ENCODE measurements around the gene KANSL1.

Gene KANSL1

GRCh38 chr17:46099865-46100264 lies 93.4 kb downstream of the KANSL1 start:
- no peak for TF ChIP-seq ZNF565 (CRISPR knock-in tag; conservative IDR thresholded peaks at IDR 0.05; ENCODE audit: low read depth)
- ATAC-seq, result no peak

GRCh38 chr17:46097497-46097896 lies 95.7 kb downstream of the KANSL1 start:
- no peak for TF ChIP-seq TOX (CRISPR knock-in tag; IDR thresholded peaks at IDR 0.05; ENCODE audit: borderline replicate concordance)
- no peak for TF ChIP-seq CSDC2 (CRISPR knock-in tag; IDR thresholded peaks at IDR 0.05)
- no peak for TF ChIP-seq BACH2 (CRISPR knock-in tag; IDR thresholded peaks at IDR 0.05; ENCODE audit: borderline replicate concordance)
- no peak for TF ChIP-seq TSHZ2 (CRISPR knock-in tag; IDR thresholded peaks at IDR 0.05)
- no peak for TF ChIP-seq OSR1 (CRISPR knock-in tag; IDR thresholded peaks at IDR 0.05)
- TF ChIP-seq ZNF8 (CRISPR knock-in tag; IDR thresholded peaks at IDR 0.05), result no peak
- no peak for TF ChIP-seq GLIS3 (CRISPR knock-in tag; IDR thresholded peaks at IDR 0.05)
- TF ChIP-seq RARB (CRISPR knock-in tag; IDR thresholded peaks at IDR 0.05), result no peak
- TF ChIP-seq, protein P1, sequence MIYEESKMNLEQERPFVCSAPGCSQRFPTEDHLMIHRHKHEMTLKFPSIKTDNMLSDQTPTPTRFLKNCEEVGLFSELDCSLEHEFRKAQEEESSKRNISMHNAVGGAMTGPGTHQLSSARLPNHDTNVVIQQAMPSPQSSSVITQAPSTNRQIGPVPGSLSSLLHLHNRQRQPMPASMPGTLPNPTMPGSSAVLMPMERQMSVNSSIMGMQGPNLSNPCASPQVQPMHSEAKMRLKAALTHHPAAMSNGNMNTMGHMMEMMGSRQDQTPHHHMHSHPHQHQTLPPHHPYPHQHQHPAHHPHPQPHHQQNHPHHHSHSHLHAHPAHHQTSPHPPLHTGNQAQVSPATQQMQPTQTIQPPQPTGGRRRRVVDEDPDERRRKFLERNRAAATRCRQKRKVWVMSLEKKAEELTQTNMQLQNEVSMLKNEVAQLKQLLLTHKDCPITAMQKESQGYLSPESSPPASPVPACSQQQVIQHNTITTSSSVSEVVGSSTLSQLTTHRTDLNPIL (CRISPR knock-in tag; IDR thresholded peaks at IDR 0.05; ENCODE audit: low read depth), result no peak
- TF ChIP-seq ESRRG (CRISPR knock-in tag; IDR thresholded peaks at IDR 0.05), result no peak
- TF ChIP-seq, protein P2, sequence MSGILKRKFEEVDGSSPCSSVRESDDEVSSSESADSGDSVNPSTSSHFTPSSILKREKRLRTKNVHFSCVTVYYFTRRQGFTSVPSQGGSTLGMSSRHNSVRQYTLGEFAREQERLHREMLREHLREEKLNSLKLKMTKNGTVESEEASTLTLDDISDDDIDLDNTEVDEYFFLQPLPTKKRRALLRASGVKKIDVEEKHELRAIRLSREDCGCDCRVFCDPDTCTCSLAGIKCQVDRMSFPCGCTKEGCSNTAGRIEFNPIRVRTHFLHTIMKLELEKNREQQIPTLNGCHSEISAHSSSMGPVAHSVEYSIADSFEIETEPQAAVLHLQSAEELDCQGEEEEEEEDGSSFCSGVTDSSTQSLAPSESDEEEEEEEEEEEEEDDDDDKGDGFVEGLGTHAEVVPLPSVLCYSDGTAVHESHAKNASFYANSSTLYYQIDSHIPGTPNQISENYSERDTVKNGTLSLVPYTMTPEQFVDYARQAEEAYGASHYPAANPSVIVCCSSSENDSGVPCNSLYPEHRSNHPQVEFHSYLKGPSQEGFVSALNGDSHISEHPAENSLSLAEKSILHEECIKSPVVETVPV (CRISPR knock-in tag; IDR thresholded peaks at IDR 0.05), result no peak
- no peak for TF ChIP-seq PPARA (CRISPR knock-in tag; IDR thresholded peaks at IDR 0.05; ENCODE audit: borderline replicate concordance)
- no peak for ATAC-seq

DNA sequence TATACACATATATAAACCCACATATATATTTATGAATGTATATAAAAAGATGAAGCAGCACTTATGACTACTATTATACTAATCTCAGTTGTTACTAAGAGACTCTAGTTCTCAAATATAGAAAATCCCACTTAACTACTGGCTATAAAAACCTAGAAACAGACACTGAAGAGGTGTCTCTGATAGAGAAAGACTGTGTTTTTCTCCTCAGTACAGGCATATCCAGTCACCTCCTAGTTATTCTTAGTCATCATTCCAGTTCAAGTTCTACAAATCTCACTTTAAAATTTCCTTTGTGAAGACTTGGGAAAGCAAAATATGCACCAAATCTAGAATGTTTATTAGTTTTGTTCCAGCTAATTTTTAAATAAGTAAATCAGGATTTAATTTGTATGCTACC lies 100.2 kb downstream of the KANSL1 start:
- ATAC-seq, result peak; percentile 49; the same call in 2 of the 3 replicates
- TF ChIP-seq BACH2 (CRISPR knock-in tag; IDR thresholded peaks at IDR 0.05; ENCODE audit: borderline replicate concordance), result no peak
- TF ChIP-seq PPARA (CRISPR knock-in tag; IDR thresholded peaks at IDR 0.05; ENCODE audit: borderline replicate concordance), result no peak
- TF ChIP-seq TCF4 (CRISPR knock-in tag; IDR thresholded peaks at IDR 0.05; ENCODE audit: borderline replicate concordance), result no peak
- no peak for TF ChIP-seq ZNF565 (CRISPR knock-in tag; conservative IDR thresholded peaks at IDR 0.05; ENCODE audit: low read depth)
- TF ChIP-seq OSR1 (CRISPR knock-in tag; IDR thresholded peaks at IDR 0.05), result no peak
- no peak for TF ChIP-seq ESRRG (CRISPR knock-in tag; IDR thresholded peaks at IDR 0.05)
- TF ChIP-seq PATZ1 (CRISPR knock-in tag; IDR thresholded peaks at IDR 0.05; ENCODE audit: borderline replicate concordance), result no peak

GRCh38 chr17:46090871-46091270 lies 102.4 kb downstream of the KANSL1 start:
- ATAC-seq, result no peak
- TF ChIP-seq CSDC2 (CRISPR knock-in tag; IDR thresholded peaks at IDR 0.05) (no peak), ESRRG (CRISPR knock-in tag; IDR thresholded peaks at IDR 0.05) (no peak), RARB (CRISPR knock-in tag; IDR thresholded peaks at IDR 0.05) (no peak), ZFP3 (CRISPR knock-in tag; IDR thresholded peaks at IDR 0.05) (no peak), PPARA (CRISPR knock-in tag; IDR thresholded peaks at IDR 0.05; ENCODE audit: borderline replicate concordance) (no peak), TSHZ2 (CRISPR knock-in tag; IDR thresholded peaks at IDR 0.05) (no peak), TCF4 (CRISPR knock-in tag; IDR thresholded peaks at IDR 0.05; ENCODE audit: borderline replicate concordance) (no peak), ARNTL (CRISPR knock-in tag; IDR thresholded peaks at IDR 0.05; ENCODE audit: borderline replicate concordance, low read depth) (no peak), SNAI2 (CRISPR knock-in tag; IDR thresholded peaks at IDR 0.05) (no peak)
- TF ChIP-seq, protein P2 (CRISPR knock-in tag; IDR thresholded peaks at IDR 0.05), result no peak
- TF ChIP-seq, protein P1 (CRISPR knock-in tag; IDR thresholded peaks at IDR 0.05; ENCODE audit: low read depth), result no peak
- TF ChIP-seq, protein P3, sequence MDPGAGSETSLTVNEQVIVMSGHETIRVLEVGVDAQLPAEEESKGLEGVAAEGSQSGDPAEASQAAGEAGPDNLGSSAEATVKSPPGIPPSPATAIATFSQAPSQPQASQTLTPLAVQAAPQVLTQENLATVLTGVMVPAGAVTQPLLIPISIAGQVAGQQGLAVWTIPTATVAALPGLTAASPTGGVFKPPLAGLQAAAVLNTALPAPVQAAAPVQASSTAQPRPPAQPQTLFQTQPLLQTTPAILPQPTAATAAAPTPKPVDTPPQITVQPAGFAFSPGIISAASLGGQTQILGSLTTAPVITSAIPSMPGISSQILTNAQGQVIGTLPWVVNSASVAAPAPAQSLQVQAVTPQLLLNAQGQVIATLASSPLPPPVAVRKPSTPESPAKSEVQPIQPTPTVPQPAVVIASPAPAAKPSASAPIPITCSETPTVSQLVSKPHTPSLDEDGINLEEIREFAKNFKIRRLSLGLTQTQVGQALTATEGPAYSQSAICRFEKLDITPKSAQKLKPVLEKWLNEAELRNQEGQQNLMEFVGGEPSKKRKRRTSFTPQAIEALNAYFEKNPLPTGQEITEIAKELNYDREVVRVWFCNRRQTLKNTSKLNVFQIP (CRISPR knock-in tag; IDR thresholded peaks at IDR 0.05; ENCODE audit: borderline replicate concordance, low read depth), result no peak
